ENCODE results near the gene MUC20.
A peak's percentile ranks its signal among the peaks of the same experiment; 100 is the strongest.

The MUC20 gene

DNA sequence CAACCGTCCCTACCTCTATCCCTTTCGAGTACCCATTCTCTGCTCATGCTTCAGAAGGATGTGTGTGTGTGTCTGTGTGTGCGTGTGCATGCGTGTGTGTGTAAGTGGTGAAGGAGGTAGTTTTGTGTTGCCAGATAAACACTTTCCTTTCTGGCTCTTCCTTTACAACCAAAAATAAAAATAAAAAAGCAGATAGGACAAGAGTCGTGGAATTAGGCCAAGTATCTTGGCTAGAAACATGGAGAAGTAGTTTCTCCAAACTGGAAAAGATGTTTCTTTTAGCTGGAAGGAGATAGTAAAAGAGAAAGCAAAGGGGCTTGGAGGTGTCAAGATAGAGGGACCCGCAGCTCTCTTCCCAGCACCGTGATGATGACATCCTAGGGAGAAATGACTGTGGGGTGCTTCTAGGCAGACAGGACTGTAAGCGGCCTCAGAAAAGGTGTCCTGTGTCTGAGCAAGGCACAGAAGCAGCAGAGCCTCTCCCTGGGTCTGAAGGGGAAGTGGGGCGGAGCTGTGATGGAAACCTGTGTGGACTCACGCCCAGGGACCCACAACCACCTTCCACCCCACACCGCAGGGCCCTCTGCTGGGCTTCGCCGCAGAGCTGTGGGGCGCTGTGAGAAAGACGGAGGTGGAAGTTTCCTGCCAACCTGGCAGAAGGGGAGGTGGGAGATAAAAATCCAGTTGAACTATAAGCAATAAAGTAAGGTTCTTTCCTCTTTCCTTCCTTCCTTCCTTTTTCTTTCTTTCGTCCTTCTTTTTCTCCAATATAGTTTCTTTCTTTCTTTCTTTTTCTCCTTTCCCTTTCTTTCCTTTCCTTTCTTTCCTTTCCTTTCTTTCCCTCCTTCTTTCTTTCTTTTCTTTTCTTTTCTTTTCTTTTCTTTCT is 35.3 kb downstream of the MUC20 start:
- peak in 1 of 2 donors; percentile 45 for DNase-seq (ENCODE audit: low read depth in 2 of 2)

GRCh38 chr3:195757438-195757770 is 36.6 kb downstream of the MUC20 start:
- no peak for DNase-seq (ENCODE audit: low read depth in 2 of 2)

- DNase-seq (ENCODE audit: low read depth in 2 of 2): no peak
Measured at GRCh38 chr3:195757827-195758226, 37.0 kb downstream of the MUC20 start.

DNA sequence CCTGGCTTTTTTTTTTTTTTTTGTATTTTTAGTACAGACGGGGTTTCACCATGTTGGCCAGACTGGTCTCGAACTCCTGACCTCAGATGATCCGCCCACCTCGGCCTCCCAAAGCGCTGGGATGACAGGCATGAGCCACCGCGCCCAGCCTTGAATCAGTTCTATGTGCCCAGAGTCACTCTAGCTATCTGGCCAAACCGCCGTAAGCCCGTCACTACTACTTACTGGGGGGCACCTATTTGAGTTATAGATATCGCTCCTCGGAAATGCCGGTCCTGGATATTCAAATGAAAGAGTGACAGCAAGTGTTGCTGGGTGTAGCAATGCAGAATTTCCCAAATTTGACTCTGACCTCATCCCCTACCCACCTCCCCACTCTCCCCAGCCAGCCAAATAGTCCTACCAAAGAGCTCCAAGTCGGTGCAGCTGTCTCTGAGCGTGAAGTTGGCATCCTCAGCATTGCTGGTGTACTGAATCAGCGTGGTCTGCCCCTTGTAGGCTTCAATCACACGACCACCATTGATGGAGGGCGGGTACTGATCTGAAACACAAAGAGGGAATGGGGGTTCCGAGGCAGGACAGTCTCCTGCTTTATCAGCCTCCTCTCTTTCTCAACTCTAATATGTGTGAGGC is 38.1 kb downstream of the MUC20 start:
- DNase-seq (ENCODE audit: low read depth in 2 of 2): no peak

- DNase-seq (ENCODE audit: low read depth in 2 of 2): no peak
Measured at GRCh38 chr3:195760345-195761122, 39.8 kb downstream of the MUC20 start.

GRCh38 chr3:195761123-195761566 is 40.4 kb downstream of the MUC20 start:
- no peak for DNase-seq (ENCODE audit: low read depth in 2 of 2)

- no peak for DNase-seq (ENCODE audit: low read depth in 2 of 2)
Measured at GRCh38 chr3:195761567-195762248, 40.9 kb downstream of the MUC20 start.

DNA sequence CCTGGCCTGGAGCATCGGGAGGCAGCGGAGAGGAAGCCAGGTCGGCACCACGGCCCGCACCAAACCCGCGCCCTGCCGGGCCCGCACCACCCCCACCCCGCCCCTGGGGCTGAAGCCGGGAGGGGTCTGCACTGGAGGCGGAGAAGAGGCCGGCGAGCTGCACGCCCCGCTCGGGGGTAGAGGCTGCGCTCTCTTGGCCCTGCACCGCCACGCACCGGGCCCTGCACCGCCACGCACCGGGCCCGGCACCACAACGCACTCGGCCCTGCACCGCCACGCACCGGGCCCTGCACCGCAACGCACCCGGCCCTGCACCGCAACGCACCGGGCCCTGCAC is 41.4 kb downstream of the MUC20 start:
- no peak for DNase-seq (ENCODE audit: low read depth in 2 of 2)

- DNase-seq (ENCODE audit: low read depth in 2 of 2): no peak
Measured at GRCh38 chr3:195762611-195763010, 41.8 kb downstream of the MUC20 start.

DNA sequence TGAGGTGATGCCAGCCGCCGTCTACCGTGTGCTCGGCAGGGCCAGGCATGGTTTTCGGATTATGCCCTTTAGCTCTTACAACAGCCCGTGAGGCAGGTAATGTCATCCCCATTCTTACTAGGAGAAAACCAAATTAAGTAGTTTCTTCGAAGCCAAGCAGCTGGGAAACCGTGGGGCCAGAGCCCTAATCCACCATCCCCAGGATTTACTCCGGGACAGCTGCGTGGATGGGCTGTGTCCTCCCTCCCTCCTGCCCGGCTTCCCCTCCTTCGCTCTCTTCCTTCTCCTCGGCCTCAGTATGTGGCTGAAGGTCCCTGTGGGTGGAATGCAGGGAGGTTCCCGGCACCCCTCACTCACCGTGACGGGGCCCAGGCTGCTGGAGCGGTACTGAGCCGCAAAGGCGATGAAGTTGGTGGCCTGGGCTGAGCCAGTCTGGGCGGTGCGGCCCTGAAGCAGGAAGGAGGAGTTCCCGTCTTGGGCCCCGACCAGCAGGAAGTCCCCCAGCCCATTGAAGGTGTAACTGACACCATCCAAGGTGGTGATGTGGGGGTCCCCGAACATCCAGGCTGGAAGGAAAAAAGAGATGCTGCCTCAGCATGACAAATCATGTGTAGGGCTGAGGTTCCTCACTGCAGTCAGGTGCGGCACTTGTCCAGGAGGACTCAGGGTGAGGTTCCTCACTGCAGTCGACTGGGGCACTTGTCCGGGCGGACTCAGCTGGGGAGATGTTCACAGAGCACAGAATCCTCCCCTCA is 42.5 kb downstream of the MUC20 start:
- DNase-seq (ENCODE audit: low read depth in 2 of 2): no peak

- no peak for DNase-seq (ENCODE audit: low read depth in 2 of 2)
Measured at GRCh38 chr3:195763843-195764825, 43.4 kb downstream of the MUC20 start.

GRCh38 chr3:195764961-195765706 is 44.4 kb downstream of the MUC20 start:
- no peak for DNase-seq (ENCODE audit: low read depth in 2 of 2)

DNA sequence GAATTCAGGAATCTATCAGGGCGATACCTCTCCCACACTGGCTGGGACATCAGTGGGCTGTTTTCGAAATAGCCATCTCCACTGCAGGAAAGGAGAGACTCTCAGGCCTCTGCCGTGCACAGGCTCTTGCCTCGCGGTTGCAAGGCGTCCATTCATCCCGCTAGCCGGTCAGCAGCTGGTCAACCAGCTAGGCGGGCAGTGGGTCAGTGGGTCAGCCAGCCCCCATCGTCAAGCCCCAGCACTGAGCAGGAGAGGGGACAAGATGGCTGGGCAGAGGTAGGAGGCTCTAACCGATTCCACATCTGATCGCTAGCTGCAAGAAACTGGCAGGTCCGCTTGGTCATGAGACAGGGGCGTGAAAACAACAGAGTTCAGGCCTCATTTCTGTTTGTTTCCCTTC is 45.9 kb downstream of the MUC20 start:
- no peak for DNase-seq (ENCODE audit: low read depth in 2 of 2)

DNA sequence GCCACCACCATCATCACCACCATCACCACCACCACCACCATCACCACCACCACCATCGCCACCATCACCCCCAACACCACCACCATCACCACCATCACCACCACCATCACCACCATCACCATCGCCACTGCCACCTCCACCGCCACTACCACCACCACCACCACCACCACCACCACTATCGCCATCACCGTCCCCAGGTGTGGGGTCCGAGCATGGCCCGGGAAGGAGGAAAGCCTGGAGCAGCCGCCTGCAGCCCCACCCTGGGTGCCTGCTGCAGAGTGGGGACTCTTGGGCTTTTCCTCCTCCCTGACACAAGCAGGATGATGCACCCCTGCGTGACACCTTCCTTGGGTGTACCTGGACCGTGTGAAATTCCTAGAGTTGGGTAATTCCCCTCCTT is 47.0 kb downstream of the MUC20 start:
- DNase-seq (ENCODE audit: low read depth in 2 of 2): no peak

DNA sequence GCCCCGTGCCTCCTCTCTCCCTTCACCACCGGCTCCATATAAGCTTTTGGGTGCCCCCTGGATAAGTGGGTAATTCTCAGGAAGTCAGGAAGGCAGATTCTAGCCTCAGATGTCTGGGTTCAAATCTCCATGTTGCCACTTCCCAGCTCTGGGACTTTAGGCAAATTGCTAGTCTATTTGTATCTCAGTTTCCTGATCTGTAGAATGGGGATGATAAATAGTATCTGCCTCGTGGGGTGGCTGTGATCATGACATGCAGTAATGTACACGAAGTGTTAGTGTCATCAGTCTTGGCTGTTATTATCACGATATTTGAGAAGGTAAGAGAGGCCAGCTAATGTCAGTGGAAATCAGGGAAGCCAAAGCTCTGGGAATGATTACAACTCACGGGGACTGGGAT is 47.6 kb downstream of the MUC20 start:
- DNase-seq (ENCODE audit: low read depth in 2 of 2): no peak

DNA sequence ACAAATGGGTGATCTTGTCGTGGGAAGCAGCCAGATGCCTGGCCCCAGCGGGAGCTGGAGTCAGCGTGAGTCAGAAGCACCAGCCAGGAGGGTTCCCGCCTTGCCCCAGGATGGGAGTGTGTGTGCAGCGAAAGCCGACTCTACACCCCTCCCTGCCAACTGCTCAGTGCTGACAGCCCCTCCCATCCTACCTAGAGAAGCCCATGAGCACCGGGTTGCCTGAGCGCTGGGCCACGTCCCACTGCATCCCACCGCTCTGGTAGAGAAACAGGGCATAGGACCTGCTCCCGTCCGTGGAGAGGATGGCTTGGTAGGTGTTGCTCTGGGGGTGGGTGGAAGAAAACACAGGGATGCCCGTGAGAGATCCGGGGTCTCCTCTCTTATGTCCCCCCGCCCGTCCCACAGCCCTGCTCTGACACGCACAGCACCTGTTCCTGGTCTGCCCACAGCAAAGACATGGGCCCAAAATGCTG is 48.1 kb downstream of the MUC20 start:
- DNase-seq (ENCODE audit: low read depth in 2 of 2): no peak

DNA sequence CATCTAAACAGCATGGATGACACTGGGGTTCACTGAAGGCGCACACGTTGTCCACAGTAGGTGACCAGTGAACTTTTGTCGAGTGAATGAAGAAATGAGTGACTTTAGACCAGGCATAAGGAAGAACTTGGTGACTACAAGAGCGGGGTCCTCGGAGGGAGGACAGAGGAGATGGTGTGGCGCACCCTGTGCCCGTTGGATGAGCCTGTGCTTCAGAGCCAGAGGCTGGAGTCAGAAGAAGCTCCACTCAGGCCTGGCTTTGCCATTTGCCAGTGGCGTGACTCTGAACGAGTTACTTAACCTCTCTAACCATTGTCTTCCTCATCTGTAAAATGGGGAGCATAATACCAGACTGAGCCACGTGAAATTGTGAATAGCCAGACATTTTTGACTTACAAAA is 48.8 kb downstream of the MUC20 start:
- DNase-seq (ENCODE audit: low read depth in 2 of 2): no peak

- no peak for DNase-seq (ENCODE audit: low read depth in 2 of 2)
Measured at GRCh38 chr3:195770081-195770840, 49.5 kb downstream of the MUC20 start.
